ENCODE measurements around the gene MRPL11.
"Not testable (repeated sequence)": the region's sequence is repeated elsewhere in the genome, so short reads cannot be mapped to it uniquely, and the experiment has no call there.

Gene MRPL11

GRCh38 chr11:66467034-66467659 is 28.5 kb upstream of the MRPL11 start:
- no peak for DNase-seq (ENCODE audit: low read depth, low spot score)

- DNase-seq (ENCODE audit: low read depth, low spot score), result peak; percentile 69
Observed at GRCh38 chr11:66466225-66467033, 27.8 kb upstream of the MRPL11 start, which contains the start of gene PELI3. Gene PELI3, plus strand, starts transcription at chr11:66466905. Its CDS starts 1,224 bp downstream, at chr11:66468129.

- DNase-seq (ENCODE audit: low read depth, low spot score), result no peak
Observed at GRCh38 chr11:66465373-66466224, 27.0 kb upstream of the MRPL11 start.

- no peak for DNase-seq (ENCODE audit: low read depth, low spot score)
Observed at GRCh38 chr11:66464916-66465315, 26.3 kb upstream of the MRPL11 start.

GRCh38 chr11:66464116-66464515 is 25.5 kb upstream of the MRPL11 start:
- DNase-seq (ENCODE audit: low read depth, low spot score), result not testable (repeated sequence)

- DNase-seq (ENCODE audit: low read depth, low spot score), result no peak
Observed at GRCh38 chr11:66462911-66463310, 24.3 kb upstream of the MRPL11 start.

- DNase-seq (ENCODE audit: low read depth, low spot score), result no peak
Observed at GRCh38 chr11:66462010-66462409, 23.4 kb upstream of the MRPL11 start.

GRCh38 chr11:66459138-66459778 is 20.6 kb upstream of the MRPL11 start:
- DNase-seq (ENCODE audit: low read depth, low spot score), result no peak

GRCh38 chr11:66457826-66458225 is 19.2 kb upstream of the MRPL11 start:
- no peak for DNase-seq (ENCODE audit: low read depth, low spot score)

- DNase-seq (ENCODE audit: low read depth, low spot score), result no peak
Observed at GRCh38 chr11:66454828-66455227, 16.2 kb upstream of the MRPL11 start.

GRCh38 chr11:66454247-66454646 is 15.6 kb upstream of the MRPL11 start:
- no peak for DNase-seq (ENCODE audit: low read depth, low spot score)

- DNase-seq (ENCODE audit: low read depth, low spot score), result no peak
Observed at GRCh38 chr11:66451663-66452062, 13.0 kb upstream of the MRPL11 start.

GRCh38 chr11:66450560-66450959 is 11.9 kb upstream of the MRPL11 start:
- no peak for DNase-seq (ENCODE audit: low read depth, low spot score)

GRCh38 chr11:66448523-66448922 is 9.9 kb upstream of the MRPL11 start:
- DNase-seq (ENCODE audit: low read depth, low spot score), result no peak

- no peak for DNase-seq (ENCODE audit: low read depth, low spot score)
Observed at GRCh38 chr11:66447012-66447411, 8.4 kb upstream of the MRPL11 start.

- no peak for DNase-seq (ENCODE audit: low read depth, low spot score)
Observed at GRCh38 chr11:66443602-66444001, 5.0 kb upstream of the MRPL11 start.

GRCh38 chr11:66440940-66441282 is 2.3 kb upstream of the MRPL11 start:
- DNase-seq (ENCODE audit: low read depth, low spot score), result not testable (repeated sequence)

- not testable (repeated sequence) for DNase-seq (ENCODE audit: low read depth, low spot score)
Observed at GRCh38 chr11:66440101-66440939, 1.7 kb upstream of the MRPL11 start.

GRCh38 chr11:66437979-66438503 is 607 bp downstream of the MRPL11 start:
- no peak for DNase-seq (ENCODE audit: low read depth, low spot score)

- no peak for DNase-seq (ENCODE audit: low read depth, low spot score)
Observed at GRCh38 chr11:66432597-66432996, 6.1 kb downstream of the MRPL11 start.

Data from smooth muscle cell of the brain vasculature (primary cell).